ENCODE data around the gene ERICH6B. TPM values are rescaled to one million over a fixed set of nuclear protein-coding genes. Genes with fewer than 3 reads are reported as not detected.

Gene ERICH6B
- polyA plus RNA-seq, 3 donors, result not detected

DNA sequence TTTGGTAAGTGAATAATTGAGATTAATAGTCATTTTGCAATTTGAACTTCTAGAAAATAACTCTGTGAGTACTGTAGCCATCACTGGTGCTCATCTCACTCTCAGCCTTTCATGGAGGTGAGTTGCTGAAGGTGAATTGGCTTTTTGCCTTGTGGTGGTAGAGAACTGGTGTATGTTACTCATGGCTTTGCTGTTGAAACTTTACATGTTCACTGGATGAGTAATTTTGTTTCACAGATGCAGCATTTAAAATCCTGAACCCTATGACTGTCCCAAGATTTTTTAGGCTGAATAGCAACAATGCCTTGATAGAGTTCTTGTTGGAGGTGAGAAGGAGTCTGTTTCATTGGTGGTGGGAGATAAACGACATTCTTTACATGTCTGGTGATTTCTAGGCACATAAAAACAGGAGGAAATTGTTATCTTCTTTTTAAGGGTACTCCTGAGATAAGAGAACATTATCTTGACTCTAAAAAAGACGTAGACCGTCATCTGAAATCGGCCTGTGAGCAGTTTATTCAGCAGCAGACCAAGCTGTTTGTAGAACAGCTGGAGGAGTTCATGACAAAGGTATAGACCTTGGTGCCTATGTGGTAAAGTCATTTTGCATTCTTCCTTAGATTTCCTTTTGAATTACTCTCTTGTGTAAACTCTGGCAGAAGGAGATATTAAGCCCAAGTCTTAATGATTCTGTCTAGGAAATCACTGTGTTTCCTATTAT is 96.9 kb downstream of the ERICH6B start:
- H3K27ac ChIP-seq (ENCODE audit: low read depth, low read length), result no peak overlapping the region
- 45 to 78% (median 71%) methylated on average over 4 of the region's 4 CpGs for WGBS, 3 donors

- WGBS, 3 donors, result 82 to 85% (median 82%) methylated on average over 2 of the region's 2 CpGs
- H3K27ac ChIP-seq (ENCODE audit: low read depth, low read length), result no peak overlapping the region
Measured at GRCh38 chr13:45516757-45517156, 98.8 kb downstream of the ERICH6B start.

- no peak overlapping the region for H3K27ac ChIP-seq (ENCODE audit: low read depth, low read length)
- WGBS, 3 donors, result 76 to 79% (median 77%) methylated on average over 1 of the region's 1 CpG
Measured at GRCh38 chr13:45512098-45512496, 103.4 kb downstream of the ERICH6B start.

DNA sequence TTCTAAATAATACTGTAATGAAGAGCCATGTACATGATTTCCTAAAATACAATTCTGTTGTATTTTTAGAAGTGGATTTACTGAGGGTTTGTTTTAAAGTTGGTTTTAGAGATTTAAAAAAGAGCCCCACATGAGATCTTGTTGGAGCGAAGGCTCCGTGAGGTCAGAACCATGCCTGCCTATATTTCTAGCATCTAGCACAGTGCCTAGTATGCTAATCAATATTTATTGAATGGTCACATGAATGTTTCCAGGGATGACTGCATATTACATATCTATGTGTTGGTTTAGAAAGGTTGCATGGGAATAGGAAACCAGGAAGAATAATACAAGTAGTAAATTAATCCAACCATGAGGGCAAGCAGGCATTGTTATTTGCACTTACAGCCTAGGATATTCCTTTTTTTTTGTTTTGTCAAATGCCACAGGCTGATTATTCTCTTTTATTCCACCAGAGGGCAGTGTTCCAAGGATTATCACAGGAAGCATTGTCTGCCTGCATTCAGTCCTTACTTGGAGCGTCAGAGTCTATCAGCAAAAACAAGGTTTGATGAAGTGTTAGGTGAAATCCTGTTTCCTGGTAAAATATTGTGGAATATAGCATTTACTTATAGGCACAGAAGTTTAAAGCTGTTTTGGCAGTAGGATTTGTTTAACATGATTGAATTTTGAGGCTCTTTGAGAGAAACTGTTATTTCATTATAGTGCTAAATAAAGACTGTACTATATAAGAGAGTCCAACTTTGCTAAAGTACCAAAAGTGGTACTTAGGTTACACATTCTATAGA is 104.0 kb downstream of the ERICH6B start:
- 62 to 68% (median 66%) methylated on average over 3 of the region's 3 CpGs for WGBS, 3 donors
- no peak overlapping the region for H3K27ac ChIP-seq (ENCODE audit: low read depth, low read length)

GRCh38 chr13:45510672-45511071 is 104.9 kb downstream of the ERICH6B start:
- no peak overlapping the region for H3K27ac ChIP-seq (ENCODE audit: low read depth, low read length)
- 90 to 93% (median 91%) methylated on average over 3 of the region's 3 CpGs for WGBS, 3 donors

- 58 to 89% (median 65%) methylated on average over 7 of the region's 7 CpGs for WGBS, 3 donors
- no peak overlapping the region for H3K27ac ChIP-seq (ENCODE audit: low read depth, low read length)
Measured at GRCh38 chr13:45508776-45509175, 106.8 kb downstream of the ERICH6B start.

- no peak overlapping the region for H3K27ac ChIP-seq (ENCODE audit: low read depth, low read length)
- WGBS, 3 donors, result 81 to 90% (median 85%) methylated on average over 6 of the region's 6 CpGs
Measured at GRCh38 chr13:45506811-45507210, 108.7 kb downstream of the ERICH6B start.

DNA sequence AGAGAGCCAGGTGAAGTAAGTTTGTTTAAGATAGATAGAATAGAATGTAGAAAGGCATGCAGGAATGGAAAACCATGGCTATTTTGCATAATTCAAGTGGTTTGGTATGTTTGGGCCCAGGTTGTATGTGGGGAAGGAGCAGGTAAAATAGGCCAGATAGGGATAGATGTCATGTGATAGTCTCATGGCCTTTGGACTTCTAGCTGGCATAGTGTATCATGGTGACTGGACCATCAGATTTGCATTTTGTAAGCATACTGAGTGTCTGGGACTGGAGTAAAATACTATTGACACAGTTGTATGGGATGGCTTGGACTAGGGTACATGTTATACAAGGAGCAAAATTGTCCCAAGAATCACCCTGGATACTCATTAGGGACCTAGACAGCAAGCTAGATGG is 111.9 kb downstream of the ERICH6B start:
- no peak overlapping the region for H3K27ac ChIP-seq (ENCODE audit: low read depth, low read length)

DNA sequence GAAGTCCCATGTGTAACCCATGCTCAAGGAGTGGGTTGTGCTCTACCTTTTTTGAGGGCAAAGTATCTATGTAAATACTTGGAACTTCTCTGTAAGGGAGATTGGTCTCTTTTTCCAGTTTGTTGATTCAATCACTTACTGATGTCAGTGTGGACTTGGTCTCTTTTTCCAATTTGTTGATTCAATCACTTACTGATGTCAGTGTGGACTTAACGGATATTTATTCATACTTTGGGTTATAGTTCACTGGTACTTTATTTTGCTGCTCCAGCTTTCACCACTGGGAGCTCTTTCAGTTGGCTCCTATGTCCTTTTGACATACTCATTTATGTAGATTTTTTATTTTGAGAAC is 114.4 kb downstream of the ERICH6B start:
- no peak overlapping the region for H3K27ac ChIP-seq (ENCODE audit: low read depth, low read length)

GRCh38 chr13:45500492-45501174 is 114.9 kb downstream of the ERICH6B start:
- no peak overlapping the region for H3K27ac ChIP-seq (ENCODE audit: low read depth, low read length)
- 53 to 71% (median 59%) methylated on average over 4 of the region's 4 CpGs for WGBS, 3 donors

More for the DNA sequence above, 114.4 kb downstream of the ERICH6B start:
- WGBS, 3 donors, result 37 to 88% (median 74%) methylated on average over 1 of the region's 1 CpG

GRCh38 chr13:45496942-45497341 is 118.6 kb downstream of the ERICH6B start:
- 82 to 89% (median 84%) methylated on average over 7 of the region's 7 CpGs for WGBS, 3 donors
- H3K27ac ChIP-seq (ENCODE audit: low read depth, low read length), result no peak overlapping the region

DNA sequence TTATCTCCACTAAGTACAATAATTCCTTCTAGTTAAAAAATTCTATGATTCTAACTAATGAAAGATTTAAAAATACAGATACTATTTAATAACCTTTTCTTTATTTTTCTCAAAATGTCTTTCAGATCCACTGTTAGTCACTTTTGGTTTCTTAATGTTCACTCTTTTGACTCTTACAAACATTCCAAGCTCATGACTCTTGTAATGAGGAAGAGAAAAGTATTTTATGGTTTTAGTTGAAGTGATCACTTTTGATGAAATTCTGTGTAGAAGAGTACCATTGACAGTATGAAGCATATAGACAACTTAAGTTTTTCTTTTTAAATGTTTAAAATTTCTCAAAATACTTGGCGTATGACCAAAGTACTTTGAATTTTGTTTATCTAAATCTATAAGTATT is 123.0 kb downstream of the ERICH6B start:
- H3K27ac ChIP-seq (ENCODE audit: low read depth, low read length), result no peak overlapping the region
- WGBS, 3 donors, result 94 to 100% (median 99%) methylated on average over 1 of the region's 1 CpG

Other genes with a start within 250 kb of the ERICH6B start
- 10 to 100 TPM in 1 of 3 donors, 1 to 10 TPM in 2; 3.3 to 14.1 (median 9.5) TPM for gene SLC25A30, start 197.4 kb downstream of the ERICH6B start, polyA plus RNA-seq
- gene COG3, start 150.8 kb downstream of the ERICH6B start, polyA plus RNA-seq, result 10 to 100 TPM; 11.1 to 15.4 (median 11.6) TPM
- gene CBY2, start 86.6 kb upstream of the ERICH6B start, polyA plus RNA-seq, result not detected
- not detected for gene SIAH3, start 236.0 kb upstream of the ERICH6B start, polyA plus RNA-seq